SK-N-MC (cell line): ENCODE data around the gene OTULIN.
A peak's percentile ranks its signal among the peaks of the same experiment; 100 is the strongest.

Source experiments
- DNase-seq: peaks from one replicate; pipeline ENCODE4 v3.0.0-alpha.2; 2011; ENCODE audit warnings: low read depth, low spot score
- H3K27ac ChIP-seq: fragments of 200-600 bp; sonication (generic); 2 replicates; pipeline ENCODE4 v1.5.1; 2016; ENCODE audit warnings: mixed run types
- H3K36me3 ChIP-seq: fragments of 200-600 bp; sonication (generic); 2 replicates; pipeline ENCODE4 v1.6.1; 2017; ENCODE audit warnings: antibody characterized with exemption, low read length, mixed read lengths; ENCODE audit not compliant: insufficient read depth
- H3K4me3 ChIP-seq: fragments of 200-600 bp; sonication (generic); 2 replicates; pipeline ENCODE4 v1.5.1; 2016
- H3K9ac ChIP-seq: fragments of 200-600 bp; sonication (generic); 2 replicates; pipeline ENCODE4 v1.8.0; 2017; ENCODE audit warnings: mixed run types, mixed read lengths; ENCODE audit not compliant: insufficient read length
- H3K9me3 ChIP-seq: fragments of 200-600 bp; sonication (generic); 2 replicates; pipeline ENCODE4 v1.6.1; 2017; ENCODE audit warnings: low read depth, mild to moderate bottlenecking, antibody characterized with exemption, low read length, moderate library complexity, mixed read lengths
- EZH2 ChIP-seq: fragments of 200-600 bp; sonication (generic); IDR thresholded peaks from one replicate; pipeline ENCODE4 v1.6.1; 2017; ENCODE audit warnings: antibody characterized with exemption
- FOXP2 ChIP-seq: optimal IDR thresholded peaks from 2 replicates; pipeline ENCODE3; 2011; ENCODE audit warnings: mild to moderate bottlenecking, moderate library complexity; ENCODE audit not compliant: insufficient read depth; ENCODE audit errors: extremely low read length, control extremely low read depth
- POLR2AphosphoS5 ChIP-seq: IDR thresholded peaks from 2 replicates; pipeline ENCODE4 v1.6.1; 2012; ENCODE audit warnings: mild to moderate bottlenecking, low read depth, low read length, borderline replicate concordance

The OTULIN gene

GRCh38 chr5:14664270-14665100 lies at the start of gene OTULIN:
TSS of gene OTULIN (plus strand) at chr5:14664718. CDS start at chr5:14664826, 108 bp downstream.
- Histone ChIP-seq H3K27ac (no peak within 1 kb of the TSS), H3K9me3 (no peaks in the 10 kb centered on the region), H3K9ac (peak within 1 kb of the TSS; percentile 85), H3K36me3 (no peaks in the 10 kb centered on the region), H3K4me3 (peak within 1 kb of the TSS; percentile 96)
- TF ChIP-seq FOXP2 (no peak), POLR2AphosphoS5 (peak; percentile 91)
- no peak for DNase-seq

DNA sequence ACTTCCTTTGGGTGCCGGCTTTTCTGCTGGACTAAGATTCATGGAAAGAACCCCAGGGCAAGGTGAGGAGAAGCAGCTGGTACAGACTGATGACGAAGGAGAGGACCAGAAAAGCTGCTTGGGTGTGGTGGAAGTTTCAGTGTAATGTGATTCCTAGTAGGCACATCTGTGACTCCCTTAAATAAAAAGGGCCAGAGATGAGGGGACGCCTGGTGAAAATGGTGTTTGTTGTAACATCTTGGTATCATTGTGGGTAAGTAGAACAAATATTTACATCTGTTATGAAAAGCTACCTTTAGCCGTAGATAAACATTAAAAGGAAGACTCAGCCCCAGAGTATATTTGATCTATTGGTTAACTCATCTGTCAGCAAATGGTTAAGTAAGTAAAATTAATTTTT lies 49.2 kb upstream of the OTULIN start:
- H3K36me3 ChIP-seq = no peaks in the 10 kb centered on the region
- no peak overlapping the region for H3K27ac ChIP-seq
- no peak for TF ChIP-seq EZH2
- TF ChIP-seq POLR2AphosphoS5 = no peak
- TF ChIP-seq FOXP2 = no peak
- H3K9me3 ChIP-seq = no peaks in the 10 kb centered on the region
- H3K4me3 ChIP-seq = no peak overlapping the region
- no peak for DNase-seq
- no peak overlapping the region for H3K9ac ChIP-seq

DNA sequence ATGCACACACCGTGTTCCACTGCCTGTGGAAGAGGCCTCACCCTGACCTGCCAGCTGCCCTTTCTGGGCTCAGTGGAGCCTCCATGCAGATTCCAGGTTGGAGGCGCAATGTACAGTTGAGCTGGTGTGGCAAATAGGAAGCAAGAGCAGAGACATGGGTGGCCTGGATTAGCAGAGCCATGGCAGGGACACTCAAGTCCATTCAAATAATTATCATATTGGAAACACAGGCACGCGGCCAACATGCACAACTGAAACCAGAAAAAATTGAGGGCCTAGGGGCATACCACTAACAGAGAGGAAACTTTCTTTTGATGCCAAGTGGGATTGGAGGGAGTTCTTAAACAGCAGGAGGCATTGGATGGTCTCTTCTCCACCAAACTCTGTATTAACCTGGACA lies 47.1 kb upstream of the OTULIN start:
- DNase-seq = no peak
- no peaks in the 10 kb centered on the region for H3K9me3 ChIP-seq
- no peak overlapping the region for H3K4me3 ChIP-seq
- H3K9ac ChIP-seq = no peak overlapping the region
- TF ChIP-seq POLR2AphosphoS5 (no peak; the same call in 1 of the 2 replicates), EZH2 (no peak), FOXP2 (no peak)
- H3K36me3 ChIP-seq = no peaks in the 10 kb centered on the region
- H3K27ac ChIP-seq = no peak overlapping the region

DNA sequence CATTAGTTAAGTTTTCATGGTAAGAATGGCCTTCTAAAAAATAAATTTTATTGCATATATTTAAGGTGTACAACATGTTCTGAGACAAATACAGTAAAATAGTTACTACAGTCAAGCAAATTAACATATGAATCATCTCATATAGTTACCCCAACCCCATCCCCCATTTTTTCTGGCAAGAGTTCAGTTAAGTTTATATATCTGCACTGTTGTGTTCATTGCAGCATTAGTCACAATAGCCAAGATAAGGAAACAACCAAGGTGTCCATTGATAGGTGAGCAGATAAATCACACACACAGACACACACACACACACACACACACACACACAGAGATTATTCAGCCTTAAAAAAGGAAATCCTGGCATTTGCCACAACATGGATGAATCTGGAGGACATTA lies 37.2 kb upstream of the OTULIN start:
- Histone ChIP-seq H3K9me3 (no peaks in the 10 kb centered on the region), H3K9ac (no peak overlapping the region), H3K36me3 (no peaks in the 10 kb centered on the region), H3K27ac (no peak overlapping the region), H3K4me3 (no peak overlapping the region)
- TF ChIP-seq EZH2 (no peak), POLR2AphosphoS5 (no peak), FOXP2 (no peak)
- DNase-seq = no peak

DNA sequence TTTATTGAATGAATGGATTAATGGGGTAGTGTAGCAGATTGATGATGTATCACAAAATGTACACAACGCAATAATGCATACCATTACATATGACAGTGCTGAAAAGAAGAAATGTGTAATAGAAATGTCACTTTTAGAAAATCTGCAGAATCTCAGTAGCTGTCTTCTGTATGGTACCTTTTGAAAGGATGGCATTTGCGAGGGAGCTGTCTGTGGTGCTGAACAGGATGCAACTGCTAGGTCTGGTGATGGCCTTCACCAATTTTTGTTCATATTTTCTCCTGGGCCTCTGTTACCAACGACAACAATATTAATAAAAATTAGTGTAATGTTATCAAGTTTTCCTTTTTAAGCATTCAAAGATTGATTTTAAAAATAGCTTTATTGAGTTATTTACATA lies 36.2 kb upstream of the OTULIN start:
- no peak for TF ChIP-seq FOXP2
- no peak for TF ChIP-seq POLR2AphosphoS5
- TF ChIP-seq EZH2 = no peak
- H3K9ac ChIP-seq = no peak overlapping the region
- peak; percentile 24 for DNase-seq
- no peaks in the 10 kb centered on the region for H3K9me3 ChIP-seq
- no peaks in the 10 kb centered on the region for H3K36me3 ChIP-seq
- no peak overlapping the region for H3K4me3 ChIP-seq
- H3K27ac ChIP-seq = no peak overlapping the region

DNA sequence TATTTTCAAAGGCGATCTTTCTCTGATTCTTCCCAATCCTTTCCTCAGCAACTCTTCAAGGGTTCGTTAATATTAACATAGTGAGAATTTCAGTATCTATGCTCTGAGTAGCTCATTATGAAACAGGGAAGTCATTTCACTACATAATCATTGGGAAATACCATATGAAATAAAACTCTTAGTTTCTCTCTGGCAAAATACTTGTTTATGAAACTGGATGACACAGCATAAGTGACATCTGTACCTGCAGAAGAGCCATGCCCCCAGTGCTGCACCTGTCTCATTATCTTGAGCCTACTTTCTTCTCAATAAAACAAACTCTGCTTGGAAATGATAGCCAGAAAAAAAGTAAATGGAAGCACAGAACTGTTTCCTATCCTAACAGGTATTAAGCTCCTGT lies 33.8 kb upstream of the OTULIN start:
- DNase-seq = no peak
- no peak overlapping the region for H3K9ac ChIP-seq
- no peak overlapping the region for H3K27ac ChIP-seq
- TF ChIP-seq FOXP2 (no peak), EZH2 (no peak), POLR2AphosphoS5 (no peak)
- no peaks in the 10 kb centered on the region for H3K9me3 ChIP-seq
- H3K36me3 ChIP-seq = no peaks in the 10 kb centered on the region
- H3K4me3 ChIP-seq = no peak overlapping the region

DNA sequence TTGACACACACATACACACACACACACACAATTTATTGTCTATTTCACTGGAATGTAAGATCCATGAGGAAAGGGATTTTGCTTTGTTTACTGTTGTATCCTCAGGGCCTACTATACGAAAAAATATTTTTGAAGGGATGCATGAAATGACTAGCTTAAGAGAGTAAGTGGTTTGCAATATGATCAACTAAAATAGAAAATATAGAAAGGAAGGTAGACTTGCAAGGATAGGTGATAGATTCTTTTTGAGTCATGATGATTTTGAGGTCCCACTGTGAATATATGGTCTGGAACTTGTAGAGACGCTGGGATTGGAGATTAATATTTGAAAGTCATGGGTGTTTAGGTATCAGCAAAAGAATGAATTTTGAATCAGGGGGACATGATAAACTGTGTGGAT lies 28.9 kb upstream of the OTULIN start:
- no peak overlapping the region for H3K9ac ChIP-seq
- no peak overlapping the region for H3K27ac ChIP-seq
- no peak overlapping the region for H3K4me3 ChIP-seq
- TF ChIP-seq EZH2 (no peak), FOXP2 (no peak), POLR2AphosphoS5 (no peak)
- no peak for DNase-seq
- H3K9me3 ChIP-seq = no peaks in the 10 kb centered on the region
- H3K36me3 ChIP-seq = no peaks in the 10 kb centered on the region

- H3K9ac ChIP-seq = no peak overlapping the region
- no peaks in the 10 kb centered on the region for H3K36me3 ChIP-seq
- H3K27ac ChIP-seq = no peak overlapping the region
- no peaks in the 10 kb centered on the region for H3K9me3 ChIP-seq
- no peak for DNase-seq
- no peak overlapping the region for H3K4me3 ChIP-seq
- no peak for TF ChIP-seq EZH2
- no peak for TF ChIP-seq FOXP2
- no peak for TF ChIP-seq POLR2AphosphoS5
These were observed 23.8 kb upstream of the OTULIN start for GRCh38 chr5:14640765-14641164.
